ENCODE measurements around the gene ATP6V0D1.
A peak's percentile ranks its signal among the peaks of the same experiment; 100 is the strongest.

ATP6V0D1 gene

GRCh38 chr16:67454104-67454503 is 26.9 kb downstream of the ATP6V0D1 start:
- in situ Hi-C loops (cut with HindIII; ENCODE audit: low pct_unique_long_range_greater_than_20kb, low sequenced_read_pairs): no loop called here
- no peak for TF ChIP-seq JUND (IDR thresholded peaks at IDR 0.05; ENCODE audit: low read depth)
- no peak for DNase-seq (ENCODE audit: low read depth in 1 of 2, low spot score in 1 of 2)

- TF ChIP-seq JUND (IDR thresholded peaks at IDR 0.05; ENCODE audit: low read depth): no peak
- DNase-seq (ENCODE audit: low read depth in 1 of 2, low spot score in 1 of 2): peak; percentile 68 to 76
- in situ Hi-C loops (cut with HindIII; ENCODE audit: low pct_unique_long_range_greater_than_20kb, low sequenced_read_pairs): no loop called here
Measured at GRCh38 chr16:67451704-67452435, 29.1 kb downstream of the ATP6V0D1 start.

GRCh38 chr16:67451061-67451703 is 29.8 kb downstream of the ATP6V0D1 start:
- in situ Hi-C loops (cut with HindIII; ENCODE audit: low pct_unique_long_range_greater_than_20kb, low sequenced_read_pairs): no loop called here
- no peak for TF ChIP-seq JUND (IDR thresholded peaks at IDR 0.05; ENCODE audit: low read depth)
- DNase-seq (ENCODE audit: low read depth in 1 of 2, low spot score in 1 of 2): no peak

- TF ChIP-seq JUND (IDR thresholded peaks at IDR 0.05; ENCODE audit: low read depth): no peak
- no peak for DNase-seq (ENCODE audit: low read depth in 1 of 2, low spot score in 1 of 2)
- in situ Hi-C loops (cut with HindIII; ENCODE audit: low pct_unique_long_range_greater_than_20kb, low sequenced_read_pairs): no loop called here
Measured at GRCh38 chr16:67449739-67450138, 31.2 kb downstream of the ATP6V0D1 start.

- no peak for TF ChIP-seq JUND (IDR thresholded peaks at IDR 0.05; ENCODE audit: low read depth)
- no peak for DNase-seq (ENCODE audit: low read depth in 1 of 2, low spot score in 1 of 2)
- in situ Hi-C loops (cut with HindIII; ENCODE audit: low pct_unique_long_range_greater_than_20kb, low sequenced_read_pairs): no loop called here
Measured at GRCh38 chr16:67449336-67449735, 31.6 kb downstream of the ATP6V0D1 start.

GRCh38 chr16:67448580-67448979 is 32.4 kb downstream of the ATP6V0D1 start:
- DNase-seq (ENCODE audit: low read depth in 1 of 2, low spot score in 1 of 2): no peak
- in situ Hi-C loops (cut with HindIII; ENCODE audit: low pct_unique_long_range_greater_than_20kb, low sequenced_read_pairs): no loop called here
- TF ChIP-seq JUND (IDR thresholded peaks at IDR 0.05; ENCODE audit: low read depth): no peak

GRCh38 chr16:67447508-67448076 is 33.4 kb downstream of the ATP6V0D1 start:
- in situ Hi-C loops (cut with HindIII; ENCODE audit: low pct_unique_long_range_greater_than_20kb, low sequenced_read_pairs): no loop called here
- no peak for TF ChIP-seq JUND (IDR thresholded peaks at IDR 0.05; ENCODE audit: low read depth)
- DNase-seq (ENCODE audit: low read depth in 1 of 2, low spot score in 1 of 2): peak in 1 of 2 experiments; percentile 69

- in situ Hi-C loops (cut with HindIII; ENCODE audit: low pct_unique_long_range_greater_than_20kb, low sequenced_read_pairs): no loop called here
Measured at GRCh38 chr16:67446968-67447507, 33.9 kb downstream of the ATP6V0D1 start.

GRCh38 chr16:67445913-67446907 is 34.7 kb downstream of the ATP6V0D1 start:
- in situ Hi-C loops (cut with HindIII; ENCODE audit: low pct_unique_long_range_greater_than_20kb, low sequenced_read_pairs): no loop called here
- no peak for DNase-seq (ENCODE audit: low read depth in 1 of 2, low spot score in 1 of 2)
- no peak for TF ChIP-seq JUND (IDR thresholded peaks at IDR 0.05; ENCODE audit: low read depth)

More at GRCh38 chr16:67446968-67447507, 33.9 kb downstream of the ATP6V0D1 start:
- no peak for DNase-seq (ENCODE audit: low read depth in 1 of 2, low spot score in 1 of 2)
- no peak for TF ChIP-seq JUND (IDR thresholded peaks at IDR 0.05; ENCODE audit: low read depth)

- DNase-seq (ENCODE audit: low read depth in 1 of 2, low spot score in 1 of 2): no peak
- no peak for TF ChIP-seq JUND (IDR thresholded peaks at IDR 0.05; ENCODE audit: low read depth)
- in situ Hi-C loops (cut with HindIII; ENCODE audit: low pct_unique_long_range_greater_than_20kb, low sequenced_read_pairs): no loop called here
Measured at GRCh38 chr16:67445441-67445912, 35.5 kb downstream of the ATP6V0D1 start.

- TF ChIP-seq JUND (IDR thresholded peaks at IDR 0.05; ENCODE audit: low read depth): no peak
- no peak for DNase-seq (ENCODE audit: low read depth in 1 of 2, low spot score in 1 of 2)
- in situ Hi-C loops (cut with HindIII; ENCODE audit: low pct_unique_long_range_greater_than_20kb, low sequenced_read_pairs): no loop called here
Measured at GRCh38 chr16:67445126-67445426, 35.9 kb downstream of the ATP6V0D1 start.
